HG02642 (cell line): ENCODE results near the gene CYP4A22.
"Not testable (repeated sequence)": the region's sequence is repeated elsewhere in the genome, so short reads cannot be mapped to it uniquely, and the experiment has no call there.

Experiments used
- ATAC-seq: cut with Tn5 transposase; IDR thresholded peaks from one replicate; pipeline ENCODE4 v1.9.1; 2021; ENCODE audit warnings: mild to moderate bottlenecking; ENCODE audit not compliant: unreplicated experiment, poor library complexity

Gene CYP4A22

GRCh38 chr1:47137198-47137597, at the start of gene CYP4A22:
CYP4A22 (plus strand) TSS chr1:47137441; CDS start chr1:47137486, 45 bp downstream.
- ATAC-seq, result no peak

DNA sequence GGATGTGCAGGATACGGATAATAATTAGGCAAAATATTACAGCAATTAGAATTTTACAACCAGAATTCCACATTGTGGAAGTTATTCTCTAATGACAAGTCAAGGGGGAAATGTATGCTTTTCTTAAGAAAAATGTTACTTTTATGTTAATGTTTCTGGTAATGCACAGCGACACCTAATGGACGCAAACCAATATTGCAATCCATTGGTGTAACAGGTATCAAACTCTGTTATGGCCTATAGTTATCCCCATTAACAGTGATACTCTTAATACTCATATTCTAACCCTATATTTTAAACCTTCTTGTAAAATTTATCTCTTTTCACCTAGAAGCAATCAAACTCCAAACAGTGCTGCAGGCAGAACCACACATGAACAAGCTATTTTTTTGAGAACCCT, 47.9 kb upstream of the CYP4A22 start:
- not testable (repeated sequence) for ATAC-seq

GRCh38 chr1:47091476-47091875, 45.8 kb upstream of the CYP4A22 start:
- ATAC-seq, result not testable (repeated sequence)

DNA sequence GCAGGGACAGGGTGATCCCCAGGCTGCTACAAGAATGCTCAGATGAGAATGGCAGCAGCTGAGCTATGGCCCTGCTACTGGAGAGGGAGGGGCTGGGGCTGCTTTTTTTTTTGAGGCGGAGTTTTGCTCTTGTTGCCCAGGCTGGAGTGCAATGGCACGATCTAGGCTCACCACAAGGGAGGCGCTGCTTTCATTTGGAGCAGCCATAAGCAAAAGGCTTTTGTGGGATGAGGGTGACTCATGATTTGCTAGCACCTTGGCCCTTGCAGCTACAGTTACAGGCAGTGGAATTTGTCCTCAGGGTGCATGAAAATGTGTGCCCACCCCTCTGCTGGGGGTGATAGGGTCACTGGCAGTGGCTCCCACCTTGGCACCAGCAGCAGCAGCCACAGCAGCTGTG, 32.4 kb upstream of the CYP4A22 start:
- no peak for ATAC-seq

DNA sequence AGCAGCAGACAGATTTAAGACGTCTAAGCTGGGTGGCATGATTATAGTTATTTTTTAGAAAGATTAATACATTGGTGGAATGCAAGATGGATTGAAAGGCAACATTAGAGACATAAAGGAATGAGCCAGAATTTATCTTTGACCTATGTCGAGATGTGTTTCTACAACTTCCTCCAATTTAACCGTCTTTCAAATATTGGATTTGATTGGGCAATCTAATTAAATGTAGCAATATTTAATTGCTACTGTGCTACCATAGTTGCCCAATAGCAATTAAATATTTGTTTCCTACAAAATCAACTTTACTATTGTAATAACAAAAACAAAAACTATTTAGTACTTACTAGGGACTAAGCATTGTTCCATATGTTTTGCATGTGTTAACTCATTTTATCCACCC, 30.4 kb upstream of the CYP4A22 start:
- ATAC-seq, result no peak

GRCh38 chr1:47107851-47108574, 29.2 kb upstream of the CYP4A22 start:
- ATAC-seq, result not testable (repeated sequence)

DNA sequence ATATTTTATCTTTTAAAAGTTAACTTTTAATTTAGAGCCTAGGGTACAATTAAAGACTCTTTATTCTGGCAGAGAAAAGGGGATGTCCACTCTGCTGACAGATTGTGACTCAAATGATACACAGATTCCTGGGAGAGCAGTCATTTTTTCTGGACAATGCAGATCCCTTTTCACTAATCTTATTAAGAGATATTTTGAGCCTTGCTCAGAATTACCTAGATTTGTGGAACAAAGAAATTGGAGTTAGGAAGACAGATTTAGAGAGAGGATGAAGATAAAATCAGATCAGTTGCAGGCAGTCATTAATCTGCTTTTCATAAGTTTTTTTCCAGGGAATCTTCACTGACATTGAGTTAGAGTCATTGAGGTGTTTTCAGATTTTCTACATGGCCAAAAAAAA, 27.8 kb upstream of the CYP4A22 start:
- ATAC-seq, result not testable (repeated sequence)

GRCh38 chr1:47113178-47113577, 24.1 kb upstream of the CYP4A22 start:
- ATAC-seq, result no peak

DNA sequence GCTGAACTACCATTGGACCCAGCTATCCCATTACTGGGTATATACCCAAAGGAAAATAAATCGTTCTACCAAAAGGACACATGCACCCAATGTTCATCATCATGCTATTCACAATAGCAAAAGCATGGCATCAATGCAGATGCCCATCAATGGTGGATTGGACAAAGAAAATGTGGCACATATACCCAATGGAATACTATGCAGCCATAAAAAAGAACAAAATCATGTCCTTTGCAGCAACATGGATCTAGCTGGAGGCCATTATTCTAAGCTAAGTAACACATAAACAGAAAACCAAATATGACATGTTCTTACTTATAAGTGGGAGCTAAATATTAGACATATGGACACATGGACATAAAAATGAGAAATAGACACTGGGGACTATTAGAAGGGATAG, 16.2 kb upstream of the CYP4A22 start:
- not testable (repeated sequence) for ATAC-seq

DNA sequence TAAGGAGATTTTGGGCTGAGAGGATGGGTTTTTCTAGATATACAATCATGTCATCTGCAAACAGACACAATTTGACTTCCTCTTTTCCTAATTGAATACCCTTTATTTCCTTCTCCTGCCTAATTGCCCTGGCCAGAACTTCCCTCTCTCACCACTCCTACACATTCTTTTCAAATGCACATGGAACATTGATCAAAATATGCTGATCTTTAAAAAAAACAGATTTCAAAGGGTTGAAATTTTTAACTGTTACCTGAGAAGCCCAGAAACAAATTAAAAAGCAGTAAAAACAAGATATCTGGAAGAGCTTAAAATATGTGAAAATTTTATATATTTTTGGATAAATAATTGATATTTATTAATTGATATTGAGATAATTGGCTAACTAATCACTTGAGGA, 12.4 kb upstream of the CYP4A22 start:
- not testable (repeated sequence) for ATAC-seq

- ATAC-seq, result not testable (repeated sequence)
Measured at GRCh38 chr1:47126997-47127396, 10.2 kb upstream of the CYP4A22 start.

- ATAC-seq, result no peak
Measured at GRCh38 chr1:47128221-47128620, 9.0 kb upstream of the CYP4A22 start.

DNA sequence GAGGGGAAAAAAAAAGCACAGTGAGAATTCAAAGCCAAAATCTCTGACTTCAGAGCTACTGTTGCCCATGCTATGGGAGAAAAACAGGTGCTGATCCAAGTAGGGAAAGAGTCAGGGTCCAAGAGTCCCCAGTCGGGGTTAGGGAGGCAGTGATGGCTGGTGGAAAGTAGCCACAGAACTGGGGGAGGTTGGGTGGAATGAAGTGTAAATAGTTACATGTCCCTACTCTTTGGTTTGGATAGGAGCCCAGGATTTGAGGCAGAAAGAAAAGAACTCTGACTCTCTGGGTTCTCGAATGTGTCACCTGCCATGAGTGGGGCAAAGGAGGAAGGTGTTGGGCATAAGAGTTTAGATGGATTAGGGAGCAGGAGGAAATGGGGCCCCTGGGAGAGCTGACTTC, 8.4 kb upstream of the CYP4A22 start:
- ATAC-seq, result not testable (repeated sequence)

DNA sequence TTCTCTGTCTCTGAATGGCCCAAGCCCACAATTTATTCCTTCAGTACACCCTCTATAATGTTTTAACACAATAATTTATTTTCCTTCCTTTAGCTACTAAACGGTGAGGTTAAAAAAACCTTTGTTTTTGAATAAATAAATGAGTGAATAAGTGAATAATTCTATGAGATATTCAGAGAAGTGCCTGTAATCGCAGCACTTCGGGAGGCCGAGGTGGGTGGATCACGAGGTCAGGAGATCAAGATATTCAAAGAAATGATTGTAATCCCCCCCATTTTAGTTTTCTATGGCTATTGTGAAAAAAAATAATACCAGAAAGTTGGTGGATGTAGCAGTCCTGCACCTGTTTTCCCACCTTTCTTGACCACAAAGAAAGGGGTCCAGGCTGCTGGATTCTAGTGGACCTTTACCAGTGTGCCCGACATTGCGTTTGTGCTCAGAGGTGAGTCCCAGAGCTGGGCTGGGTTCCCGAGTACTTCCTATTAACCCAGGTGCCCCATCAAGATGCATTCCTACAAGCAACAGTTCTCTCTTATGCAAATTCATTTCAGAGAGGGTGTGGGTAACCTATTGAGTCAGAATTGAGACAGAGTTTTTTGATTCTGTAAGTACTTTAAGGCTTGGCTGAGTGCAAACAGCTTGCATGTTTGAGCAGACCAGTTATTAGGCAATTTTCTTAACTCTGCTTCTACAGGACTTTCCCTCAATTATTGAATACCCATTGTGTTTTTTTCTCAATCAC, 7.6 kb upstream of the CYP4A22 start:
- ATAC-seq, result not testable (repeated sequence)

DNA sequence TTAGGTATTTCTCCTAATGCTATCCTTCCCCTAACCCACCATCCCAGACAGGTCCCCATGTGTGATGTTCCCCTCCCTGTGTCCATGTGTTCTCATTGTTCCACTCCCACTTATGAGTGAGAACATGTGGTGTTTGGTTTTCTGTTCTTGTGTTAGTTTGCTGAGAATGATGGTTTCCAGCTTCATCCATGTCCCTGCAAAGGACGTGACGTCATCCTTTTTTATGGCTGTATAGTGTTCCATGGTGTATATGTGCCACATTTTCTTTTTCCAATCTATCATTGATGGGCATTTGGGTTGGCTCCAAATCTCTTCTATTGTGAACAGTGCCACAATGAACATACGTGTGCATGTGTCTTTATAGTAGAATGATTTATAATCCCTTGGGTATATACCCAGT, 4.6 kb upstream of the CYP4A22 start:
- ATAC-seq, result not testable (repeated sequence)

- no peak for ATAC-seq
Measured at GRCh38 chr1:47137925-47138615, 829 bp downstream of the CYP4A22 start.

- not testable (repeated sequence) for ATAC-seq
Measured at GRCh38 chr1:47140358-47140757, 3.1 kb downstream of the CYP4A22 start.

DNA sequence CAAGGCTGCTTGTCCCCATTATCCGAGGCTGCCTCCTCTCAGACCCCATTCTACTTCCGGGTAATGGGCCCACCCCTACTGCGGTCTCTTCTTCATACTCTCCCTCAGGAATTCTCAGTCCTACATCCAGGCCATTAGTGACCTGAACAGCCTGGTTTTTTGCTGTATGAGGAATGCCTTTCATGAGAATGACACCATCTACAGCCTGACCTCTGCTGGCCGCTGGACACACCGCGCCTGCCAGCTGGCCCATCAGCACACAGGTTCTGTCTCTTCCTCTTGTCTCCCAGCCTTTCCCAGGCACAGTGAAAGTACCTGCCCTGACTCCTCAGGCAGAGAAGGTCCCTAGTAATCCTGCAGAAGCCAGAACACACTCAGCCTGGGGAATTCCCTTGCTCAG, 6.4 kb downstream of the CYP4A22 start:
- ATAC-seq, result not testable (repeated sequence)

DNA sequence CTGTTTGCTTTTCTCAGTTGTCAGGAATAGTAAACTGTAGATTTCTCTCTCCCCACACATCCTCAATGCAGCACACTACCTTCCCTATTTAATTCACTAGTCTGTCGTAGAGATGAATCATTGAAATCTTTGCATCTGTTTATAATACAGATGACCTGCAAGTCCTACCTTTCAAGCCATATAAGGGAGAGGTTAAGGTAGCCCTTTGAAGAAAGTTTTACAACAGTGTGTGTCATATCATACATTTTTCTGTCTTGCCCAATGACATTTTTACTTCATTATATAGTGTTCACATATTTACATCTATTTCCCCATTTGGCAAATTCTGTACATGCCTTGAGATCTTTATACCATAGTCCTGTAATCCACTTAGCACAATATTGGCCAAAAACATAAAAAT, 9.3 kb downstream of the CYP4A22 start:
- not testable (repeated sequence) for ATAC-seq

DNA sequence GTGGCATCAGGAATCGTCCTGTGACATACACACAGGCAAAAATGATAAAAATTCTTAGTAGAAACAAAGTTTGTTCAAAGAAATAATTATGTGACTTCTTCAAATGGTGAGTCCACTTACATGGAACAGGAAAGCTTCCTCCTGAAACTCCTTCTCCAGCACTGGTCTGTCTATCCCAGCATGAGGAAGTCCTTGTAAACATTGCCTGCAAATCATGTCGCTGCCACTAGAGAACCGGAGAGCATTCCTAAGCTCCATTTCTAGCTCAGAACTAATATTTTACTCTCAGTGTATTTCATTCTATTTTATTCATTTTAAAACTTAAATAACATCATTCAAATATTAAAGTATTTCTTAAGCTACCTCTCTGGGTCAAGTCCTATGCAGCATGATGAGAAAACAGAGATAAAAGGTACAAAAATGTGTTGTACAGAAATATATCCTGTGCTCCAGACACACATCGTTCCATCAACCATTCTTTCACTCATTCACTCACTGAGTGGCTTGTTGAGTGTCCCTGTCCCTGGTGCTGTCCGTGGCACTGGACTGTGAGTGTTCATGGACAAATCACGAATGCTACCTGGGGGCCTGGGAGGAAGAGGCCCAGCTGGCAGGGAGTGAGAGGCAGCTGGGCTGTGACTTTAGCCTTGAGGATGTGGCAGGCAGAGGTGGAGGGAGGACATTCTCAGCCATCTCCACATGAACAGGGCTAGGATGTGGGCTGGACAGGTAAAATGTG, 10.0 kb downstream of the CYP4A22 start:
- ATAC-seq, result no peak
